ENCODE measurements around the gene NCK2.

GRCh38 chr2:105859694-105859951, 114.9 kb downstream of the NCK2 start:
- no peak for TF ChIP-seq CTCF (IDR thresholded peaks at IDR 0.05; ENCODE audit: low read length)
- TF ChIP-seq EZH2 (IDR thresholded peaks at IDR 0.05; ENCODE audit: borderline replicate concordance, low read length), result no peak
